GM12878 (cell line): ENCODE results near the gene SERPINA6. TPM values are rescaled to one million over a fixed set of nuclear protein-coding genes. Genes with fewer than 3 reads are reported as not detected.

Source experiments
- ATAC-seq: fragments of 200-7000 bp; cut with Tn5 transposase; 3 replicates; pipeline ENCODE4 v1.9.1; 2020; ENCODE audit warnings: mild to moderate bottlenecking, moderate library complexity
- BruUV-seq: library from RNA; stranded (reverse); fragments of 400-500 nt; replicated peaks from 2 replicates; lab custom pipeline; 2021; lab: Mats Ljungman, UMichigan
- CTCF ChIA-PET: fragments of 300-600 bp; sonication (Branson Sonifier 250); formaldehyde crosslinking; extraction: SDS; loops from one replicate; lab custom pipeline; 2021; ENCODE audit warnings: inconsistent platforms; lab: Yijun Ruan, JAX
- POLR2A ChIA-PET: fragments of 350-600 bp; formaldehyde crosslinking; extraction: SDS; loops from one replicate; lab custom pipeline; 2021; ENCODE audit warnings: inconsistent platforms; lab: Charles Lee
- RAD21 ChIA-PET: fragments of 300-600 bp; sonication (Branson Sonifier 250); formaldehyde crosslinking; loops from one replicate; lab custom pipeline; 2023; ENCODE audit warnings: antibody characterized with exemption; ENCODE audit not compliant: unreplicated experiment; lab: Charles Lee
- SMC1A ChIA-PET: fragments of 300-600 bp; sonication (Branson Sonifier 250); formaldehyde crosslinking; loops from one replicate; lab custom pipeline; 2023; ENCODE audit not compliant: unreplicated experiment, uncharacterized antibody; lab: Charles Lee
- DNase-seq: peaks from one replicate; pipeline ENCODE4 v3.0.0-alpha.2; 2011; ENCODE audit warnings: low read depth, low spot score
- FAIRE-seq: peaks from 3 replicates; lab custom pipeline; 2011; peaks lifted over from hg19 to GRCh38; lab: Jason Lieb, UNC
- H2AFZ ChIP-seq: 2 replicates; pipeline ENCODE4 v1.6.0; 2011; ENCODE audit warnings: low read depth, low read length, control low read depth; ENCODE audit not compliant: control insufficient read depth
- H3K27ac ChIP-seq: 2 replicates; pipeline ENCODE4 v1.5.1; 2011; ENCODE audit warnings: control low read depth; ENCODE audit not compliant: control insufficient read depth, insufficient read depth
- H3K27me3 ChIP-seq, 2 experiments: replicated peaks in 1 of 2; 2 replicates each; pipeline versions ENCODE4 v1.6.0 to v1.6.1; 2011; ENCODE audit warnings: low read length in 1 of 2; ENCODE audit not compliant: control insufficient read depth in 2 of 2, insufficient read depth in 2 of 2
- H3K36me3 ChIP-seq, 2 experiments: 2 replicates each; pipeline ENCODE4 v1.5.1; 2011; ENCODE audit warnings: low read length in 1 of 2; ENCODE audit not compliant: control insufficient read depth in 2 of 2, insufficient read depth in 2 of 2
- H3K4me1 ChIP-seq: 2 replicates; pipeline ENCODE4 v1.6.1; 2011; ENCODE audit warnings: mild to moderate bottlenecking, low read length, moderate library complexity, mixed read lengths; ENCODE audit not compliant: control insufficient read depth, insufficient read depth
- H3K4me2 ChIP-seq: 2 replicates; pipeline ENCODE4 v1.6.0; 2011; ENCODE audit warnings: control low read depth; ENCODE audit not compliant: control insufficient read depth, insufficient read depth
- H3K4me3 ChIP-seq: fragments of 200-600 bp; sonication (generic); 2 replicates; pipeline ENCODE4 v1.5.1; 2016
- H3K79me2 ChIP-seq: 2 replicates; pipeline ENCODE4 v1.6.0; 2011; ENCODE audit warnings: low read length; ENCODE audit not compliant: control insufficient read depth, insufficient read depth
- H3K9ac ChIP-seq: 2 replicates; pipeline ENCODE4 v1.8.0; 2011; ENCODE audit warnings: low read length, control low read depth, mixed read lengths; ENCODE audit not compliant: control insufficient read depth, insufficient read depth
- H3K9me3 ChIP-seq: replicated peaks from 3 replicates; pipeline ENCODE4 v1.5.1; 2011; ENCODE audit warnings: mild to moderate bottlenecking, low read length; ENCODE audit not compliant: control insufficient read depth, insufficient read depth
- H4K20me1 ChIP-seq: 2 replicates; pipeline ENCODE4 v1.6.0; 2011; ENCODE audit not compliant: control insufficient read depth, insufficient read depth
- BHLHE40 ChIP-seq, 2 experiments: fragments of 450-650 bp in 1 of 2; IDR thresholded peaks; 2 replicates each; pipeline ENCODE4 v1.6.1; 2011 to 2017; ENCODE audit warnings: low read depth in 2 of 2, borderline replicate concordance in 1 of 2, improper control_type of control experiment in 1 of 2, low read length in 1 of 2, mild to moderate bottlenecking in 1 of 2
- CBX5 ChIP-seq: sonication (generic); IDR thresholded peaks from 2 replicates; pipeline ENCODE4 v1.6.1; 2016; ENCODE audit warnings: low read depth, moderate library complexity, mild to moderate bottlenecking, inconsistent platforms
- ETV6 ChIP-seq, 2 experiments: fragments of 450-650 bp in 1 of 2; IDR thresholded peaks in 1 of 2; conservative IDR thresholded peaks in 1 of 2; 2 replicates each; pipeline ENCODE4 v1.6.1; 2014; ENCODE audit warnings: antibody characterized with exemption in 1 of 2, borderline replicate concordance in 1 of 2, low read depth in 1 of 2, mild to moderate bottlenecking in 1 of 2, moderate library complexity in 1 of 2
- IKZF2 ChIP-seq, 2 experiments: fragments of 450-650 bp; IDR thresholded peaks; 2 replicates each; pipeline ENCODE4 v1.6.1; 2017; ENCODE audit warnings: mild to moderate bottlenecking in 2 of 2, moderate library complexity in 2 of 2
- NFXL1 ChIP-seq: fragments of 450-650 bp; IDR thresholded peaks from 2 replicates; pipeline ENCODE4 v1.6.1; 2017; ENCODE audit warnings: antibody characterized with exemption, mild to moderate bottlenecking, borderline replicate concordance
- STAT3 ChIP-seq: IDR thresholded peaks from 2 replicates; pipeline ENCODE4 v1.6.1; 2011; ENCODE audit warnings: low read depth, low read length, improper control_type of control experiment
- YBX1 ChIP-seq: fragments of 450-650 bp; IDR thresholded peaks from 2 replicates; pipeline ENCODE4 v1.6.1; 2016; ENCODE audit warnings: antibody characterized with exemption
- ZNF24 ChIP-seq: fragments of 450-650 bp; IDR thresholded peaks from 2 replicates; pipeline ENCODE4 v1.6.1; 2017; ENCODE audit warnings: antibody characterized with exemption, mild to moderate bottlenecking
- ZNF274 ChIP-seq: IDR thresholded peaks from one replicate; pipeline ENCODE4 v1.8.0; 2011; ENCODE audit not compliant: insufficient read length, insufficient read depth
- ZNF622 ChIP-seq: fragments of 450-650 bp; IDR thresholded peaks from 2 replicates; pipeline ENCODE4 v1.6.1; 2017; ENCODE audit warnings: mild to moderate bottlenecking, inconsistent platforms
- WGBS: methylation state at CpG from one replicate; pipeline ENCODE4 v1.1.6; 2016; ENCODE audit warnings: low lambda C conversion rate; ENCODE audit not compliant: insufficient replicate concordance, insufficient coverage; ENCODE audit errors: missing lambda C conversion rate; 5-methylcytosine and 5-hydroxymethylcytosine counted together
- in situ Hi-C: fragments of 300-500 bp; cut with MboI; formaldehyde crosslinking; loops from 9 replicates; pipeline ENCODE4 v1.14.3; 2018; ENCODE audit warnings: mixed read lengths
- intact Hi-C: fragments of 100-400 bp; cut with micrococcal nuclease; formaldehyde crosslinking; loops from one replicate; pipeline ENCODE4 v1.14.2; 2022; ENCODE audit not compliant: unreplicated experiment
- polyA plus RNA-seq, 11 experiments: library from polyadenylated mRNA; depleted of rRNA in 4 of 11; unstranded in 6 of 11; stranded (reverse) in 5 of 11; fragments of >200 nt; fragmentation: Nextera tagmentation in 4 of 11; fragmentation: Illumina TruSeq in 1 of 11; extraction: Ambion mirVana in 4 of 11; extraction: Trizol in 1 of 11; gene quantifications; 1 replicate in 1 of 11; 2 replicates in 10 of 11; pipeline versions ENCODE4 v1.2.1 to v1.2.3, GENCODE V29; 2011 to 2016; ENCODE audit warnings: inconsistent platforms in 2 of 11, missing spikeins in 2 of 11, low read depth in 1 of 11
- total RNA-seq, 4 experiments: library from RNA; depleted of rRNA in 3 of 4; stranded (reverse); fragments of >200 nt in 3 of 4; fragmentation: Illumina TruSeq in 1 of 4; extraction: Trizol in 1 of 4; gene quantifications; 2 replicates each; pipeline versions ENCODE4 v1.2.1 to v1.2.3, GENCODE V29; 2013 to 2021
- TF ChIP-seq, protein P1 (sequence below): fragments of 450-650 bp; formaldehyde crosslinking; IDR thresholded peaks from 2 replicates; pipeline ENCODE4 v1.5.0; 2022; ENCODE audit warnings: mild to moderate bottlenecking, missing genetic modification characterization

Gene SERPINA6
- total and polyA plus RNA-seq, 10 of the 15 experiments (the other 5 are each of a cell fraction or from before 2014, with no cell fraction given), result 0.11 to 0.27 (median 0.23) TPM; not detected in 7

DNA sequence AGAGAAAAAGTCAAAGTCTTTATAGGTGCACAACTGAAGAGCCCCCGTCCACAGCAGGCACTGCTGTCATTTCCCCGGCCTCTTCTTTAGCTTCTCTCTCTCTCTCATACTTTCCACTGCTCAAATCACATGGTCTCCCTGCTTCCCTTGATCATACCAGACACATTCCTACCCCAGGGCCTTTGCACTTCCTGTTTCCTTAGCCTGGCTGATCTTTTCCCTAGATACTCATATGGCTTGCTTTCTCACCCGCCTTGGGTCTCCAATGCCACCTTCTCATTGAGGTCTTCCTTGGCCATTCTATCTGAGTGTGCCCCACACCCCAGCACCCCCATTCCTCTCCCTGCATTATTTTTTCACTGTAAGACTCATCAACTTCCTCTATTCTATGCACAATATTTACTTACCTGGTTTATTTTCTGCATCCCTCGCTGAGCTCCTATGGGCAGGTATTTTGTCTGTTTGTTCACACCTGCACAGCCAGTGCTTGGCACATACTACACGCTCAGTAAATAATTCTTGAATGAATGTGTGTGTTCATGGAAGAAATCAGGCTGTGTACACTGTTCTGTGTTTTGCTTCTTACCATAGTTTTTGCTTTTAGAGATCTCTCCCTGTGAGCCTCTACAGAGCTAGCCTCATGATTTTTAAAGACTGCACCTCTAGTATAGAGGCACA, 33.4 kb upstream of the SERPINA6 start:
- FAIRE-seq (no peak), ATAC-seq (no peak; the same call in 2 of the 3 replicates), DNase-seq (no peak)
- BruUV-seq, result no TSS peak
- CTCF ChIA-PET, result interaction anchor here (1.3 kb wide), 1 partner anchor 192 kb away, joined by 4 read pairs; no protein-coding TSS in a partner anchor
- Histone ChIP-seq H3K9me3 (peaks cover 1% of the 10 kb centered on the region; the same call in 1 of the 3 replicates), H3K27me3 (no peaks in the 10 kb centered on the region), H3K27ac (no peak overlapping the region), H2AFZ (no peak overlapping the region), H3K36me3 (no peaks in the 10 kb centered on the region), H3K4me2 (no peak overlapping the region), H3K79me2 (no peaks in the 10 kb centered on the region), H3K4me1 (no peaks in the 10 kb centered on the region), H4K20me1 (no peaks in the 10 kb centered on the region), H3K4me3 (no peak overlapping the region), H3K9ac (no peak overlapping the region)
- RAD21 ChIA-PET, result no interaction called here
- intact Hi-C loops (no loop called here), in situ Hi-C loops (no loop called here)
- SMC1A ChIA-PET, result no interaction called here
- WGBS, result 32% methylated on average over 5 of the region's 5 CpGs
- TF ChIP-seq, protein P1, sequence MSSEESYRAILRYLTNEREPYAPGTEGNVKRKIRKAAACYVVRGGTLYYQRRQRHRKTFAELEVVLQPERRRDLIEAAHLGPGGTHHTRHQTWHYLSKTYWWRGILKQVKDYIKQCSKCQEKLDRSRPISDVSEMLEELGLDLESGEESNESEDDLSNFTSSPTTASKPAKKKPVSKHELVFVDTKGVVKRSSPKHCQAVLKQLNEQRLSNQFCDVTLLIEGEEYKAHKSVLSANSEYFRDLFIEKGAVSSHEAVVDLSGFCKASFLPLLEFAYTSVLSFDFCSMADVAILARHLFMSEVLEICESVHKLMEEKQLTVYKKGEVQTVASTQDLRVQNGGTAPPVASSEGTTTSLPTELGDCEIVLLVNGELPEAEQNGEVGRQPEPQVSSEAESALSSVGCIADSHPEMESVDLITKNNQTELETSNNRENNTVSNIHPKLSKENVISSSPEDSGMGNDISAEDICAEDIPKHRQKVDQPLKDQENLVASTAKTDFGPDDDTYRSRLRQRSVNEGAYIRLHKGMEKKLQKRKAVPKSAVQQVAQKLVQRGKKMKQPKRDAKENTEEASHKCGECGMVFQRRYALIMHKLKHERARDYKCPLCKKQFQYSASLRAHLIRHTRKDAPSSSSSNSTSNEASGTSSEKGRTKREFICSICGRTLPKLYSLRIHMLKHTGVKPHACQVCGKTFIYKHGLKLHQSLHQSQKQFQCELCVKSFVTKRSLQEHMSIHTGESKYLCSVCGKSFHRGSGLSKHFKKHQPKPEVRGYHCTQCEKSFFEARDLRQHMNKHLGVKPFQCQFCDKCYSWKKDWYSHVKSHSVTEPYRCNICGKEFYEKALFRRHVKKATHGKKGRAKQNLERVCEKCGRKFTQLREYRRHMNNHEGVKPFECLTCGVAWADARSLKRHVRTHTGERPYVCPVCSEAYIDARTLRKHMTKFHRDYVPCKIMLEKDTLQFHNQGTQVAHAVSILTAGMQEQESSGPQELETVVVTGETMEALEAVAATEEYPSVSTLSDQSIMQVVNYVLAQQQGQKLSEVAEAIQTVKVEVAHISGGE (CRISPR knock-in tag), result no peak
- TF ChIP-seq NFXL1 (no peak), YBX1 (no peak), ZNF24 (no peak), IKZF2 (IDR thresholded peaks at IDR 0.05) (no peak), ZNF622 (no peak), ETV6 (conservative IDR thresholded peaks at IDR 0.05 in 1 of 2, IDR thresholded peaks at IDR 0.05 in 1 of 2; ENCODE audit: borderline replicate concordance in 1 of 2, low read depth in 1 of 2) (no peak), BHLHE40 (IDR thresholded peaks at IDR 0.05; ENCODE audit: borderline replicate concordance in 1 of 2, low read depth in 2 of 2, low read length in 1 of 2) (no peak), STAT3 (no peak), CBX5 (no peak), ZNF274 (no peak)
- POLR2A ChIA-PET, result no interaction called here
